Measurements from ENCODE around the gene FBXL4.

Gene FBXL4

DNA sequence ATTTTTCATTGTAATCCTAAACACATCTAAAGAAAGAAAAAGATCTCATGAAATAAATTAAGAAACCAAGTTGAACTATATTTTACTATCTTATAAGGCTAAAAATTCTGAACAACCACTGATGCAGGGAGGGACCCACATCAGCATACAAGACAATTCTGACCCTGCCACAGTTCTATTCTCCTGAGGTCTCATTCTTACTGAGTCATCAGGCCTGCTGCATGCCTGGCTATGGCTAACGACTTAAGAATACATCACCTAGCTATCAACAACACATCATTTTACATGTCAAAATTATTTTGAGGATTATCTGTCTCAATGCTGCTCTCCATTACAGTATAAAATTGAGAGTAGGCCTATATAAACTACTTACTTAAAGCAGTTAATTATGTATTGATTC is 52.9 kb downstream of the FBXL4 start:
- no peak for DNase-seq
- intact Hi-C loops (cut with DNase I) = no loop called here

DNA sequence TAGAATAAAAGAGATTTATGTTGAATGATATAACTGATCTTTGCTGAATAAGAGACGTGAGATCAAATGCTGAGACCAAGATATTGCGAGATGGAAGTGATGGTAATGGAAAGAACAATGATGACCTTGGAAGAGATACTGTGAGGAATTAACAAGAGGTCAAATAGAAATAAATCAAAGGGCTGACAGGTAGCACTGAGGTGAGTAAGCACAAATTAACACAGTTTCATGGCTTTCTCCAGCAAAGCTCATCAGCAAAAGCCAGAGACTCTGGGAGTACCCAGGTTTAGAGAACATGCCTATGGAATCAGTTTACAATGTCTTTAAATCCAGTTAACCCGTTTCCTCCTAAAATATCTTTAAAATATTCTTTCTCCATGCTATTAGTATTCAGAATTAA is 60.1 kb downstream of the FBXL4 start:
- intact Hi-C loops (cut with DNase I) = no loop called here
- no peak for DNase-seq

DNA sequence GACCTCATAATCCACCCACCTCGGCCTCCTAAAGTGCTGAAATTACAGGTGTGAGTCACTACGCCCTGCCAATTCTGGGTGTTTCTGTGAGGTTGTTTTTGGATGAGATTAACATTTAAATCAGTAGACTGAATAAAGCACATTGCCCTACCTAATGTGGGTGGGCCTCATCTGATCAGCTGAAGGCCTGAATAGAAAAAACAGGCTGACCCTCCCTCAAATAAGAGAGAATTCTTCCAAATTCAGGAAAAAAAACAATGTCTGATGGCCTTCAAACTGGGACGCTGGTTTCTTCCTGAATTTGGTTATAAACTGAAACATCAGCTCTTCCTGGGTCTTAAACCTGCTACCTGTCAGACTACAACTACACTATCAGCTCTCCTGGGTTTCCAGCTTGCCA is 62.4 kb downstream of the FBXL4 start:
- DNase-seq = no peak
- intact Hi-C loops (cut with DNase I) = no loop called here

DNA sequence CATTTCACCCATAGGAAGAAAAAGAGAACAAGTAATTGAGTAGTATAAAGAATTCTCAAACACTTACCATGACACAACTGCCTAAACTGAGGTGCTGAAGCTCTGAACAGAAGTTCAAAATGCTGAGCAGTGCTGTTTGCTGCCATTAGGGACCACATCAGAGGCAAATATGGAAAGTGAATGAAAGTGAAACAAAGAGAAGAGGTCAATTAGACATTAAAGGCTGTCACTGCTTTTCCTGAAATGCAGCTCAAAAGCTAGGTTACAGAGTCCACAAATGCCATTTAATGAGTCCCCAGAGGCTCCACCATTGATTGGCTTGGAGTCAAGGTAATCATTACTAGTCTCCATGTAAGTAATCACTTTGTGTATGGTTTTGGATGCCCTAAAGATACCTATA is 67.3 kb downstream of the FBXL4 start:
- intact Hi-C loops (cut with DNase I) = no loop called here
- DNase-seq = no peak

DNA sequence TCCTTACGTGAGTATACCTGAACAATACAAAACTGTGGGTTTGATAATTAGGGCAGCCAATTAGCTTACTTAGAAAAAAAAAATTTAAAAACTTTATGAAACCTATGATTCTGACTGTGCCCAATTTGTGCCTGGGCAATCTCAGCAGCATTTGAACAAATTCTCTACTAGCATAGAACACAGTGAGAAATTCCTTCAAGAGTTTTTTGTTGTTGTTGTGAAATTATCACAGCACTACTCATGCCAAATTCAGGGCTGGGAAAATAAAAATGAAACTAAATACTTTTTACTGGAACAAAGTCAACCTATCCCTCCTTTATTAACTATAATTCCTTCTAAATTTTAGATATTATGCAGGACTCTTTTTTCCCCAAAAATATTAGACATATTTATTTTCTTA is 70.5 kb downstream of the FBXL4 start:
- intact Hi-C loops (cut with DNase I) = no loop called here
- no peak for DNase-seq

DNA sequence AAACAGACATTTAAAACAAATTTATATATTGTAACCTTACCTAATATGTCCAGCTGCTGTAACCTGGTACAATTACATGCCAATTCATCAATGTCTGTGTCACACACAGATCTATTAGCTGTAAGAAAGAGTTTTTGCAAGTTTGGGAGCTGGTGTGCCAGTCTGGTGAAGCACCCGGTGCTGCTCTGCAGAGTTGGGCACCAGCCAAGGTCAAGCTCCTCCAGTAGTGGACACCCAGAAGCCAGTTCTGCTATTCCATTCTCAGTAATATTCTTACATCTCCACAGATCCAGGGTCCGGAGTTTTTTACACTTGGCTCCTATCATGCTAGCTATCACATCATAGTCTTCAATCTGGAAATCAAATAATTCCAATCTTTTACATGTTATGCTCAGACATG is 72.4 kb downstream of the FBXL4 start:
- DNase-seq = peak in 6 of 10 donors; percentile 13 to 76 (median 38)
- intact Hi-C loops (cut with DNase I) = no loop called here

DNA sequence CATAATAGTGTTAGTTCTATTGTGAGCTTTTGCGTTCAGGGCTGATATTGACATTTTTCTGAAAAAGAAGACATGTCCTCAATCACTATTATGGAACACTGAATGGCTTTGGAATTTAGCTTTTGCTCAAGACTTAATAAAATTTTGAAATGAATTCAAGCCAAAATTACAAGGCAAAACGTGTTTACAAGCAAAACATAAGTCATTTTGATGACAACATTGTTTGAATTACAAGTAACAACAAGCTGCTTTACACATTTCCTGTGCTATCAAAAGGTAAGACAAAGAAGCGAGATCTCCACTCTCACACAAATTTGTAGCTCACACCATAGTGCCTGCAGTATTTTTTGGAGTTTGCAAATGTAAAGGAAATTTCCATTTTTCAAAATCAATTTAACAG is 75.9 kb downstream of the FBXL4 start:
- no peak for DNase-seq
- intact Hi-C loops (cut with DNase I) = no loop called here

DNA sequence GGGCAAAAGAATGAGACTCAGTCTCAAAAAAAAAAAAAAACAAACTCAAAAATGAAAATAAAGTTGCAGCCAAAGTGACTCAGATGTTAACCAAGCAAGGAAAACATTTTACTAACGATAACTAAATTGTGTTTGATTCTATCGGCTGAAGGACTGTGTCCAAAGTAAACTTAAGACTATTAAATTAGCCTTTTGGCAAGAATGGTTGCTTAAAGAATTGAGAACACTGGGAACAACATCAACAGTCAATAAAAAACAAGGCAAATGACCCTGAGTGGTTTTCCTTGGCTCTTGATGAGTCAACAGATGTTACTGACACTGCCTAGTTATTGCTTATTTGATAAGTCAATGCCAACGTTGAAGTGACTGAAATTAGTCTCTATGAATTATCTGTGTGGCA is 76.7 kb downstream of the FBXL4 start:
- no peak for DNase-seq
- intact Hi-C loops (cut with DNase I) = no loop called here

DNA sequence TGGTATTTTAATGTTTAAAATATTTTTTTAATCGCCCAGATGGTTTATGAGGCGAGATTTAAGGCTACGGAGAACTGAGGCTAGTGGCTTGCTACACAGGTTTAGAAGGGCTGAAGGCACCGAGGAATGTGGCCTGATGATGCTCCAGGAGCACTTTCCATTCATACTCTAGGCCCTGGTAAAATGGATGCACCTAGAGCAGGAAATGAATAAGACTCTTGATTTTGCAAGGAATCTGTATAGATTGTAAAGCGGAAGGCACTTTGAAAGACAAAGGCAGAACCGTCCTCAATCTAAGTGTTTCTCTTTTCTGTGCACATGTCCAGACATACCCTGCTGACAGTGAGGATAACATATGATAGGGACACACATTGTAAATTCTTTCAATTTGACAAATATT is 83.2 kb downstream of the FBXL4 start:
- intact Hi-C loops (cut with DNase I) = no loop called here

DNA sequence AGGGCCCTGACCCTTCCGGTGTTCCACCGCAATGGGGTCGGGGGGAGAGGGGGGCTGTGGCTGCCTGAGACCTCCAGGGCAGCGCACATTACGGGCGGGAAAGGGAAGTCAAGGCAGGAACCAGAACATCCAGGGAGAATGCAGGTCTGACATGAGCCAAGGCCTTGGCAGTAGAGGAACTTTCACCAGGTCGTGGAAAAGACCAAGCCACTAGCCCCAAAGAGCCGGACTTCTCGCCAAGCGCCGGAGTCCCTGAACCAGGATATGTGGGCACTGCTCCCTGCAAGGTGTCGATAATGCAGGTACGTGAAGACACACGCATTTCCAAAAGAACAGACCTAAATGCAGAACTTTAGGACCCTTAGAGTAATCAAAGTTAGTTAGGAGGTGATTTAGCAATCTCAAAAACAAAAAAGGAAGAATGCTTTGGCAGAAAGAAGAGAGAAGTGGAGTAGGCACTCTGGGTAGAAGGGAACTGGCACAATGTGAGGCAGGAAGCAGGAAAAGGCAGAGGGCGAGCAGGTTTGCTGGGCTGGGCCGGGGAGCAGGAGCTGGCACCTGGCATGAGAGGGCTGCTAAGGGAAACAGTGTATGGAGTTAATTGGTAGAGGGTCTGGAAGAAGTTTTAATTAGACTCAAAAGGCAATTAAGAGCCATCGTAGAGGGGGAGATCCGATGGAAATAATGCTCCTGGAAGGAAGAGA is 99.1 kb downstream of the FBXL4 start:
- intact Hi-C loops (cut with DNase I) = loop anchor here (5.0 to 10.0 kb wide), 3 partner anchors 269 to 1324 kb away; no protein-coding TSS in a partner anchor
- DNase-seq = peak in 2 of 10 donors; percentile 60 to 76

More for the DNA sequence above, 83.2 kb downstream of the FBXL4 start:
- no peak for DNase-seq

DNA sequence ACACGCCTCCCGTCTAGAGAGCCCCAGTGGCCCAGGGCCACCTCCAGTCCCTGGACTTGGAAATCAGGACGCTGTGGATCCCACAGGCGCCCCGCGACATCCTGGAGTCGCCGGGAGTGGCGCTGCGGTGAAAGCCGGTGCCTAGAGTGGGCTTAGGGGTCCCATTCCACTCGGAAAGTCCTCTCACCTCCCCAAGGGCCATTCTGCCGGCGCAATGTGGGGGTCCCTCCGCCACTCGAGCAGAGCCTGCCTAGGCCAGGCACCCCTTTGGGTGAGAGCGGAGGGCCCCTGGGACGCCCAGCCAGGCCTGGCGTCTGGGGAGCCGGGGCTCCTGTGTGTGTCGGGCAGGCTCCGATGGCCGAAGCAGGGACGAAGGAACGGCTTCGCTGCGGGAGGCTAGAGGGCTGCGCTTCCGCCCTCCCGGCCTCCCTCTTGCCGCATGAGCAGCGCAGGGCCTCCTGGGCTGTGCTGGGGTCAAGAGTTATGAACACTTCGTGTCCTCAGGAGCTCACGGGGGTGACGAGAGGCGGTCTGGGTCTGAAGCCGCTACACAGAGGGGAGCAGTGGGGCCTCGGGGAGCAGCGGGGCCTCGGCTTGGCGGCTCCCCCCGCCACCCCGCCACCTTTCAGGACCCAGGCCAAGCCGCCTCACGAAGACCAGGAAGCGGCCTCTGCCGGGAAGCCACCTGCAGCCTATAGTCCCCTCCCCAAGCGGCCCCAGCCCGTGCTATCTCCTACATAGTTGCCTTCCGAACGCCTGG is 99.8 kb downstream of the FBXL4 start:
- peak in 4 of 10 donors; percentile 7 to 87 (median 73) for DNase-seq
- intact Hi-C loops (cut with DNase I) = loop anchor here (5.0 to 10.0 kb wide), 3 partner anchors 269 to 1323 kb away; no protein-coding TSS in a partner anchor

DNA sequence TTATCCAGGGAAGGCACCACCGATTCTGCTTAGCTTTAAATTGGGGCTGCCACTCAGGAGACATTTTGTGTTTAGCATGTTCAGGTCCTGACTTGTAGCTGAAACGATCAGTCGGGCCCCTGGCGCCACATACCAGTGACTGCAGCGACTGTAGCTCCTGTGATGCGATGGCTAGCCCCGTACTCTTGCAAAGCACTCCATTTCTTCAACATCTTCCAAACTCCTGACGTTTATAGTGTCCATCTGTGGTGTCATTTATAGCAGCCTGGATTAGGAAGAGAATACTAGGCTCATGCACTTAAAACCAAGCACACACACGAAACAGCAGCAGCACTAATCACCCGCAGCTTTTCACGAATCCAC is 100.3 kb downstream of the FBXL4 start:
- intact Hi-C loops (cut with DNase I) = loop anchor here (5.0 to 10.0 kb wide), 3 partner anchors 270 to 1323 kb away; no protein-coding TSS in a partner anchor
- peak in 2 of 10 donors; percentile 43 to 51 for DNase-seq

DNA sequence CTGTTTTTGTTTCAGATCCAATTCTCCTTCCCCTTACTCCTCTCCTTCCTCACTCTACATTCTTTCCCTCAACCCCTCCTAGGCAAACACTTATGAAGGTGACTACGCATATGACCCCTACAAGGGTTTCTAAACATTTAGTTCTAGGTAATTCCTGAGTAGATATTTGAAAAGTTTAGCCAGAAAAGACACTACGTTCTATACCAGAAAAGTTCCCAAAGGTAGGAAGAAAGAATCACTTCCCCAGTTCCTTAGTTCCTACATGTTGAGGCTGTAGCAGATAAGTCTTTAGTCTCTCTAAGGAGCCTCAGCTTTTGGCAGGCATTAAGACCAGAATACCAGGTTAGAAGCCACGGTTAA is 101.7 kb downstream of the FBXL4 start:
- intact Hi-C loops (cut with DNase I) = loop anchor here (5.0 to 10.0 kb wide), 3 partner anchors 271 to 1321 kb away; no protein-coding TSS in a partner anchor
- no peak for DNase-seq

DNA sequence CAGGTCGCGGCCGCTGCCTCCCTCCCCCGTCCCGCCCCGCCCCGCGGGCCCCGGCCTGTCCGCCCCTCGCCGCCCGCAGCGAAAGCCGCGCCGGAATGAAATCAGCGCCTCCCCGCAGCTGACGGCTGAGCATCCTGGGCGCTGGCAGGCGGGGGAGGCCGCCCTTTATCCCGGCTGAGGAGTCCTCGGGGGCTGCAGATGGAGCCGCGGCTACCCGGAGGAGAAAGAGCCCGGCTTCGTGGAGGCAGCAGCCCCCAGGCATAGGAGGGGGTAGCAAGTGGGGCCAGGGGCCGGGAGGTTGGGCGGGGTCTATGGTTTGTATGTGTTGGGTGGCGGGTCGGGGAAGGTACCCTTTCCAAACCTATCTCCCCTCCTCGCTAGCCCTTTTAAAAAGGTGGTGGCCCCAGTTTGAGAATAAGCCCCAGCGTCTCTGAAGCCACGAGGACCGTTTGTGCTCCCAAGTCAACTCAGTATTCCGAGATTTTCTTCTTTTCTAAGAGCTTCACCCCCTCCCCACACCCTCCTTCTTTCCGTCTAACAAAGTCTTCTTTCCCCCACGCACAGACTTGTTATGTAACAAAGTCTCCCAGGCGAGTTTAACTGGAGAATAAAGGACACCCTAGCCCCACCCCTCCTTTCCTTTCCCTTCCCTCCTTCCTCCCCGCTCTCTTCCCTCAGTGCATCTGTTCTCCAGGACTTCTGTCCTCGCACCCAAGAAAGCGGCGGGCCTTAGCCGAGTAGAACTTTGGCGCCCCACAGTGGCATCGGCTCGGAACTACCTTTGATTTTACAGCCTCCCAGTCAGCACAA is 102.3 kb downstream of the FBXL4 start:
- intact Hi-C loops (cut with DNase I) = loop anchor here (2.0 to 10.0 kb wide), 4 partner anchors 272 to 1321 kb away; no protein-coding TSS in a partner anchor
- DNase-seq = peak; percentile 85 to 98 (median 92)

DNA sequence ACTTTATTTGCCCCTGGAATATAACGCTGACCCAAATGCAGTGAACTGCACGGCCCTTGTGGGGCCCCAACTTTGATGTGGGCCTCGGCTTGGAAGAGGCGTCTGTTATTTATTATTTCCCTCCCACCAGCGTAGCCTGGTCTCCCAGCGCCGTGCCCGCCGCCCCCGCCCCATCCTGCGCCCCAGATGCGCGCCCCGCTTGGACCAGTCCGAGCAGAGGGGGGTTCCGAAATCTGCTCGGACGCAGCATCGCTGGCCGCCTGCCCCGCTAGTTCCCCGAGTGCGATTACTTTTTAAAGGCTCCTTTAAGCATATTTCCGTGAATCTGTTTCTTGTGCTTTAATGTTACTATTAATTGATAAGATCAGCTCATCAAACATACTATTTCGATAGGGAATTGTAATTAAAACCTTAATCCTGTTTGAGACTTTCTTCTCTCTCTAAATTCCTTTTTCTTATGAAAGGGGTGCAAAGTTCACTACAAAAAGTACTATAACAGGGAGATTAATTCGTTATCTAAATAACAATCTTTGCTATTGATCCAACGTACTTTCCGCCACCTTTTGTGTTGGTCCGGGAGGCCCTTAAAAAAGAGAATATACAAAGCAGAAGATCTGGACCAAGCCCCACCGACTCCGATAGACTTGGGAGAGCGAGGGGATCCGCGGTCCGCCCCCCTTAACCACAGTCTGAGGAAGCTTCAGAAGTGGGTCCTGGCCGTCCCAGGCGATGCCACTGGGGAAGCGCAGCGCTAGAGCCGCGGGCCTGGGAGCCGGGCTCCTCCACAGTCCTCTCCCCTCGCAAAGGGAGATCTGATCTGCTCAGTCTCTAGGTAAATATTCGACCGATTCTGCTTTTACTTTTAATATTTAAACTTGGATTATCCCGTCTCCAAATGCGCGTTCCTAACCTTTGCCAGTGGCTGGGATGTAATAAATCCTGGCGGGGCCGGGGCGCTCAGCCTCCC is 103.2 kb downstream of the FBXL4 start:
- peak in 7 of 10 donors; percentile 16 to 88 (median 52) for DNase-seq
- intact Hi-C loops (cut with DNase I) = loop anchor here (2.0 to 10.0 kb wide), 4 partner anchors 273 to 1320 kb away; no protein-coding TSS in a partner anchor

DNA sequence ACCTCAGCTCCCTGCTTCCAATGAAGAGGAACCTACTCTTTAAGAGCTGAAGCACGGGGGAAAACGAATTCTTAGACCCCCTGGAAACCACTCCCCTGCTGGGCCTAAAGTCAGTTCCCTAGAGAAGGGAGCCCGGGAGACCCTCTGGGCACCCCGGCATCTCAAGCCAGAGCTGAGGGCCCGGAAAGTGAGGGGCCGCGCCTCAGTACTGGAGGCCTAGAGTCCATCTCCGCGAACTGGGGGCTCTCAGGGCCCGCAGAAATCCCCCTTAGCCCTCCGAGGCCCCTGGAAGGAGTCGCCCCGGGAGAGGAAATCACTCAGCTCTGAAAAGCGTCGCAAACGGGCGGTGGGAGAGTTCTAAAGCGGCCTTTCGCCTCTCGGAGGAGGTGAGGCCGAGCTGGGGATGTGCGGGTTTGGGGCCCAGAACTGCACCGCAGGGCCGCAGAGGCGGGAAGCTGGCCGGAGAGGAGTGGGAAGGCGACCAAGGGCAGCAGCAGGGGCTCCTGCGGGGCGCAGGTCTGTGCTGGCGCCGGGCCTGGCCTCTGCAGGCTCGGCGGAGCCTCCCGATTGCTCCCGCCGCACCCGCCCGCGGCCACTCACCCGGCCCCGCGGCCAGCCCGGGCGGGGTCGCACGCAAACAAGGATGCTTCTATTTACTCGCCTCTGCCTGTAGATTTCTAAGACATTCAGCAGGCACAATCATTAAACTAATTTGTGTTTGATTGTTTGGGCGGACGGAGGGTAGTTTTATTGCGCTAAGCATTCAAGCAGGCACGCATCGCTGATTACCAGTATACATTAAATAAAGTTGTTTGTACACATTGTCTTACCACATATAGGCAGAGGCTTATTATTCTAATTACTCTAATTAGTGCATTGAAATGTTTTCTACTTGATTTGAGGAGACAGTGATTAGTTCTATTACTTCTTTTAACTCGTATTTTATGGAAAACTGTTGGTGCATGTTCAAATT is 104.2 kb downstream of the FBXL4 start:
- DNase-seq = peak in 7 of 10 donors; percentile 14 to 85 (median 62)
- intact Hi-C loops (cut with DNase I) = loop anchor here (2.0 to 10.0 kb wide), 2 partner anchors 1139 to 1319 kb away; no protein-coding TSS in a partner anchor

DNA sequence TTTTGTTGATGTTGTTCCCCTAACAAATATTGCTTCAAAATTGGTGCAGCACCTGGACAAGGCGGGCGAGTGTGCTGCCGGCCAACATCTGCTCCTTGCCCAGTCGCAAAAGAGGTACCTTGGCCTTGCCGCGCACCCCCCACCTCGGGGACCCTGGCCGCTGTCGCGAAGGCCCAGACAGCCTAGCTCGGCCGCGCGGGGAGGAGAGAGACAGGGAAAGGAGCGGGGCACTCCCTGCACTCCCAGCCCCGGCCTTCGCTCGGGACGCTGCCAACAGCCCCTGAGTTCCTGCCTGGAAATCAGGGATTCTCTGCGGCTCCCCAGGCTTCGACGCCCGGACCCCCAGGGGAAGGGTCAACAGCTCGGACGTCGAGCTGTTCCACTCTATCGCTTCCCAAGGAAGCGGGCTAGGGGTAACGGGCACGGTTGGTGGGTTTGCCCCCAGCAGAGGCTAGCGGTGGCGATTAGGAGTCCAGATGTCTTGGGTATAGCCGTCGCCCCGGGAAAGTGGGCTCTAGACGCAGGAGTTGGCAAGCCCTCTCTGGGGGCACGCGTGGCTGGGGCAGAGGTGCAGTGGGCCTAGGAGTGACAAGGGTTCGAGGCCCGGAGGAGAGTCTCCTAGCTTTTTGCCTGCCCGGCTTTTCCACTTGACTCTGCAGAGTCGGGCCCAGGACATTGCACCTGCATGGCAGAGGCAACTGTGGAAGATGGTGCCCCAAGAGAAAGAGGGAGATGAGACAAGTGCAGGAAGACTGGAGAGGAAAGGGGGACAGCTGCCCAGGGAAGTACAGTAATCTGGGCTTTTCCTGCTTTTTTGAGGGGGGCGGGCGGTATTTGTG is 105.2 kb downstream of the FBXL4 start:
- intact Hi-C loops (cut with DNase I) = loop anchor here (10.0 kb wide), 1 partner anchor 1318 kb away; no protein-coding TSS in a partner anchor
- peak in 8 of 10 donors; percentile 17 to 85 (median 41) for DNase-seq

All from posterior cingulate gyrus (tissue), 11 donors.